CD4-positive, alpha-beta T cell treated with Interleukin-15 for 1 hour (primary cell): ENCODE results near the gene SPACA9.

ENCODE experiments used
- DNase-seq: peaks from one replicate; pipeline ENCODE4 v3.0.0-alpha.2; 2020

SPACA9 gene

GRCh38 chr9:132878695-132879456 is at the start of gene SPACA9:
TSS of gene SPACA9 (plus strand) at chr9:132878898. CDS start at chr9:132883948, 5,050 bp downstream.
- DNase-seq = peak; percentile 29

- DNase-seq = no peak
These were observed 46.4 kb upstream of the SPACA9 start for GRCh38 chr9:132832171-132832881.

- no peak for DNase-seq
These were observed 45.1 kb upstream of the SPACA9 start for GRCh38 chr9:132833550-132834121.

GRCh38 chr9:132834343-132834742 is 44.4 kb upstream of the SPACA9 start:
- DNase-seq = no peak

GRCh38 chr9:132837501-132838286 is 41.0 kb upstream of the SPACA9 start:
- no peak for DNase-seq

- DNase-seq = no peak
These were observed 40.4 kb upstream of the SPACA9 start for GRCh38 chr9:132838291-132838690.

- no peak for DNase-seq
These were observed 37.7 kb upstream of the SPACA9 start for GRCh38 chr9:132840980-132841379.

GRCh38 chr9:132842124-132843044 is 36.3 kb upstream of the SPACA9 start:
- no peak for DNase-seq

- DNase-seq = no peak
These were observed 32.4 kb upstream of the SPACA9 start for GRCh38 chr9:132846109-132846917.

GRCh38 chr9:132846918-132847515 is 31.7 kb upstream of the SPACA9 start:
- DNase-seq = no peak

GRCh38 chr9:132849185-132849706 is 29.5 kb upstream of the SPACA9 start:
- no peak for DNase-seq

- DNase-seq = no peak
These were observed 25.2 kb upstream of the SPACA9 start for GRCh38 chr9:132853482-132853881.

GRCh38 chr9:132854832-132855231 is 23.9 kb upstream of the SPACA9 start:
- no peak for DNase-seq

- no peak for DNase-seq
These were observed 22.8 kb upstream of the SPACA9 start for GRCh38 chr9:132855904-132856303.

- DNase-seq = no peak
These were observed 21.7 kb upstream of the SPACA9 start for GRCh38 chr9:132857031-132857430.

GRCh38 chr9:132857616-132858342 is 20.9 kb upstream of the SPACA9 start:
- no peak for DNase-seq

- no peak for DNase-seq
These were observed 19.9 kb upstream of the SPACA9 start for GRCh38 chr9:132858751-132859150.

- no peak for DNase-seq
These were observed 17.0 kb upstream of the SPACA9 start for GRCh38 chr9:132861666-132862065.

- no peak for DNase-seq
These were observed 16.2 kb upstream of the SPACA9 start for GRCh38 chr9:132862533-132862932.

GRCh38 chr9:132863096-132863495 is 15.6 kb upstream of the SPACA9 start:
- DNase-seq = no peak
